Measurements from ENCODE around the gene AREG. TPM values are rescaled to one million over a fixed set of nuclear protein-coding genes. Genes with fewer than 3 reads are reported as not detected.

AREG gene
- total RNA-seq, 1 experiment from 2014 or later: 0.54 TPM

DNA sequence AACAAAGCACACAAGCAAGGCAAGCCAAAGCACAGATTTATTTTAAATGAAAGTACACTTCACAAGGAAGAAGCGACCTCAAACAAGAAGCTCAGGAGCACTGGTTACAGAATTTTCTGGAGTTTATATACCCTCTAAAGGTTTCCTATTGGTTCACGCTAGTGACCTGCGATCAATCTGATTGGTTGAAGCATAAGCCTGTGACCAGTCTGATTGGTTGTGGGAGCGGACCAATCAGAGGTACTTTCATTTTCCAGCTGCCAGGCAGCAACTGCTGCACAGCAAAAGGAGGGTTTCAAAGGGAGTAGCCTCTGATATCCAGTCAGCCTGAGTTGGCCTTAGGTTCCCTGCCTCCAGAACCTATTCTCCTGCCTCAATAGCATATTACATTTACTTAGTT lies 4.6 kb upstream of the AREG start:
- Histone ChIP-seq H3K27ac (ENCODE audit: low read length) (no peak overlapping the region), H3K9me3 (ENCODE audit: control insufficient read depth, insufficient read depth, low read depth, low read length) (no peaks in the 10 kb centered on the region), H3K4me1 (ENCODE audit: control insufficient read depth, insufficient read depth, low read length) (no peaks in the 10 kb centered on the region), H3K4me3 (ENCODE audit: low read depth in 2 of 2, low read length in 2 of 2) (no peak overlapping the region), H3K27me3 (ENCODE audit: control insufficient read depth, insufficient read depth, low read length) (no peaks in the 10 kb centered on the region), H3K36me3 (ENCODE audit: control insufficient read depth, insufficient read depth, low read length) (peaks cover 1% of the 10 kb centered on the region; the same call in 1 of the 2 replicates)
- no TSS peak for BruUV-seq (replicated peaks)
- TF ChIP-seq, protein P1, sequence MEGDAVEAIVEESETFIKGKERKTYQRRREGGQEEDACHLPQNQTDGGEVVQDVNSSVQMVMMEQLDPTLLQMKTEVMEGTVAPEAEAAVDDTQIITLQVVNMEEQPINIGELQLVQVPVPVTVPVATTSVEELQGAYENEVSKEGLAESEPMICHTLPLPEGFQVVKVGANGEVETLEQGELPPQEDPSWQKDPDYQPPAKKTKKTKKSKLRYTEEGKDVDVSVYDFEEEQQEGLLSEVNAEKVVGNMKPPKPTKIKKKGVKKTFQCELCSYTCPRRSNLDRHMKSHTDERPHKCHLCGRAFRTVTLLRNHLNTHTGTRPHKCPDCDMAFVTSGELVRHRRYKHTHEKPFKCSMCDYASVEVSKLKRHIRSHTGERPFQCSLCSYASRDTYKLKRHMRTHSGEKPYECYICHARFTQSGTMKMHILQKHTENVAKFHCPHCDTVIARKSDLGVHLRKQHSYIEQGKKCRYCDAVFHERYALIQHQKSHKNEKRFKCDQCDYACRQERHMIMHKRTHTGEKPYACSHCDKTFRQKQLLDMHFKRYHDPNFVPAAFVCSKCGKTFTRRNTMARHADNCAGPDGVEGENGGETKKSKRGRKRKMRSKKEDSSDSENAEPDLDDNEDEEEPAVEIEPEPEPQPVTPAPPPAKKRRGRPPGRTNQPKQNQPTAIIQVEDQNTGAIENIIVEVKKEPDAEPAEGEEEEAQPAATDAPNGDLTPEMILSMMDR (IDR thresholded peaks at IDR 0.05): no peak
- TF ChIP-seq TCF7L2 (IDR thresholded peaks at IDR 0.05; ENCODE audit: low read depth, low read length) (no peak), POLR2AphosphoS5 (IDR thresholded peaks at IDR 0.05; ENCODE audit: low read depth, low read length) (no peak), SIN3A (IDR thresholded peaks at IDR 0.05; ENCODE audit: borderline replicate concordance, insufficient read depth, low read depth, low read length) (no peak)
- TF ChIP-seq, protein P2, sequence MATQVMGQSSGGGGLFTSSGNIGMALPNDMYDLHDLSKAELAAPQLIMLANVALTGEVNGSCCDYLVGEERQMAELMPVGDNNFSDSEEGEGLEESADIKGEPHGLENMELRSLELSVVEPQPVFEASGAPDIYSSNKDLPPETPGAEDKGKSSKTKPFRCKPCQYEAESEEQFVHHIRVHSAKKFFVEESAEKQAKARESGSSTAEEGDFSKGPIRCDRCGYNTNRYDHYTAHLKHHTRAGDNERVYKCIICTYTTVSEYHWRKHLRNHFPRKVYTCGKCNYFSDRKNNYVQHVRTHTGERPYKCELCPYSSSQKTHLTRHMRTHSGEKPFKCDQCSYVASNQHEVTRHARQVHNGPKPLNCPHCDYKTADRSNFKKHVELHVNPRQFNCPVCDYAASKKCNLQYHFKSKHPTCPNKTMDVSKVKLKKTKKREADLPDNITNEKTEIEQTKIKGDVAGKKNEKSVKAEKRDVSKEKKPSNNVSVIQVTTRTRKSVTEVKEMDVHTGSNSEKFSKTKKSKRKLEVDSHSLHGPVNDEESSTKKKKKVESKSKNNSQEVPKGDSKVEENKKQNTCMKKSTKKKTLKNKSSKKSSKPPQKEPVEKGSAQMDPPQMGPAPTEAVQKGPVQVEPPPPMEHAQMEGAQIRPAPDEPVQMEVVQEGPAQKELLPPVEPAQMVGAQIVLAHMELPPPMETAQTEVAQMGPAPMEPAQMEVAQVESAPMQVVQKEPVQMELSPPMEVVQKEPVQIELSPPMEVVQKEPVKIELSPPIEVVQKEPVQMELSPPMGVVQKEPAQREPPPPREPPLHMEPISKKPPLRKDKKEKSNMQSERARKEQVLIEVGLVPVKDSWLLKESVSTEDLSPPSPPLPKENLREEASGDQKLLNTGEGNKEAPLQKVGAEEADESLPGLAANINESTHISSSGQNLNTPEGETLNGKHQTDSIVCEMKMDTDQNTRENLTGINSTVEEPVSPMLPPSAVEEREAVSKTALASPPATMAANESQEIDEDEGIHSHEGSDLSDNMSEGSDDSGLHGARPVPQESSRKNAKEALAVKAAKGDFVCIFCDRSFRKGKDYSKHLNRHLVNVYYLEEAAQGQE (IDR thresholded peaks at IDR 0.05; ENCODE audit: insufficient read depth in 1 of 2, low read depth in 2 of 2, low read length in 1 of 2): no peak
- POLR2A ChIA-PET: no interaction called here
- no peak for ATAC-seq
- no peak for DNase-seq (ENCODE audit: low read depth, low spot score)
- intact Hi-C loops (cut with micrococcal nuclease; ENCODE audit: unreplicated experiment) (no loop called here), in situ Hi-C loops (cut with HindIII; ENCODE audit: low pct_unique_long_range_greater_than_20kb, low sequenced_read_pairs) (no loop called here)
- CTCF ChIA-PET: no interaction called here

DNA sequence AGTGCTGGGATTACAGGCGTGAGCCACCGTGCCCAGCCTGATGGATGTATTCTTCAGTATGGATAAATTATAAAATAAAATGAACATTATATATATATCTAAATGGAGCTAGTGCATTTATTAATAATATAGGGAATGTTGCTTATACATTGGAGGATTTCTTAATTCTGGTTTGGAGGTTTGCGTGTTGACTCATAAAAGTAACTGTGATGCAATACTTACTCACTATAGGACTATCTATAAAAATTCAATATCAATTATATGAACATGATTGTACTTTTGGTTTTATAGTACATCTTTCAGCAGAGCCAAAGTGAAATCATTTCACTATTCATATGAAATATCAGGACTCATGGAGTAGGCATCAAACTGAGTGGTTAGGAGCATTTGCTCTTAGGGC lies 3.2 kb upstream of the AREG start:
- no TSS peak for BruUV-seq (replicated peaks)
- intact Hi-C loops (cut with micrococcal nuclease; ENCODE audit: unreplicated experiment): no loop called here

More for the DNA sequence above, 3.2 kb upstream of the AREG start:
- H3K27me3 ChIP-seq (ENCODE audit: control insufficient read depth, insufficient read depth, low read length): no peaks in the 10 kb centered on the region; the same call in 1 of the 2 replicates
- H3K9me3 ChIP-seq (ENCODE audit: control insufficient read depth, insufficient read depth, low read depth, low read length): no peaks in the 10 kb centered on the region
- DNase-seq (ENCODE audit: low read depth, low spot score) (no peak), ATAC-seq (no peak)
- no peak overlapping the region for H3K4me3 ChIP-seq (ENCODE audit: low read depth in 2 of 2, low read length in 2 of 2)
- in situ Hi-C loops (cut with HindIII; ENCODE audit: low pct_unique_long_range_greater_than_20kb, low sequenced_read_pairs): no loop called here
- H3K27ac ChIP-seq (ENCODE audit: low read length): no peak overlapping the region
- peaks cover 3% of the 10 kb centered on the region; the same call in 1 of the 2 replicates for H3K36me3 ChIP-seq (ENCODE audit: control insufficient read depth, insufficient read depth, low read length)
- ChIA-PET POLR2A (no interaction called here), CTCF (no interaction called here)
- no peaks in the 10 kb centered on the region for H3K4me1 ChIP-seq (ENCODE audit: control insufficient read depth, insufficient read depth, low read length)
- TF ChIP-seq, protein P2 (IDR thresholded peaks at IDR 0.05; ENCODE audit: insufficient read depth in 1 of 2, low read depth in 2 of 2, low read length in 1 of 2): no peak
- TF ChIP-seq SIN3A (IDR thresholded peaks at IDR 0.05; ENCODE audit: borderline replicate concordance, insufficient read depth, low read depth, low read length) (no peak), TCF7L2 (IDR thresholded peaks at IDR 0.05; ENCODE audit: low read depth, low read length) (no peak), POLR2AphosphoS5 (IDR thresholded peaks at IDR 0.05; ENCODE audit: low read depth, low read length) (no peak)
- TF ChIP-seq, protein P1 (IDR thresholded peaks at IDR 0.05): no peak

Measured in Panc1 (cell line).